ENCODE measurements around the gene CYP3A7. TPM values are rescaled to one million over a fixed set of nuclear protein-coding genes. Genes with fewer than 3 reads are reported as not detected.

CYP3A7 gene
- total and polyA plus RNA-seq, 2 of the 4 experiments (the other 2 are of a cell fraction), result not detected

GRCh38 chr7:99768471-99768870 lies 33.5 kb upstream of the CYP3A7 start:
- no TSS peak for BruUV-seq (replicated peaks)
- whole genome bisulfite sequencing, 2 experiments (ENCODE audit: extremely low coverage in 2 of 2, insufficient read length in 1 of 2), result no CpG with 5 or more reads among the region's 2 CpGs
- no peak overlapping the region for H3K4me3 ChIP-seq (ENCODE audit: insufficient read depth, low read depth, low read length)
- no peak overlapping the region for H2BK20ac ChIP-seq (ENCODE audit: low read depth, low read length)
- H3K23ac ChIP-seq (ENCODE audit: low read depth, low read length), result no peak overlapping the region
- no peak overlapping the region for H2BK5ac ChIP-seq (ENCODE audit: low read depth, low read length, poor library complexity, severe bottlenecking)
- no peak overlapping the region for H2BK120ac ChIP-seq (ENCODE audit: low read depth, low read length)
- H3K56ac ChIP-seq (ENCODE audit: extremely low read depth, insufficient read depth, low read length), result no peak overlapping the region
- H3K79me1 ChIP-seq (ENCODE audit: low read depth in 1 of 2, low read length in 2 of 2), result no peaks in the 10 kb centered on the region
- H2AFZ ChIP-seq (replicated peaks; ENCODE audit: low read length, poor library complexity), result no peak overlapping the region
- H3K4me1 ChIP-seq (ENCODE audit: control insufficient read depth, insufficient read depth, low read length), result no peaks in the 10 kb centered on the region
- H4K91ac ChIP-seq (ENCODE audit: insufficient read depth, low read depth, low read length), result no peak overlapping the region
- H3K9me3 ChIP-seq (ENCODE audit: control insufficient read depth, insufficient read depth, low read length), result no peaks in the 10 kb centered on the region
- ChIA-PET POLR2A (ENCODE audit: unreplicated experiment) (no interaction called here), CTCF (no interaction called here)
- no peak overlapping the region for H2BK15ac ChIP-seq (ENCODE audit: low read depth, low read length)
- H3K9ac ChIP-seq (ENCODE audit: low read depth, low read length), result no peak overlapping the region
- no peak overlapping the region for H3K4ac ChIP-seq (ENCODE audit: low read depth, low read length)
- H3K36me3 ChIP-seq (ENCODE audit: control insufficient read depth, insufficient read depth, low read length), result no peaks in the 10 kb centered on the region
- in situ Hi-C loops (cut with MboI; ENCODE audit: low sequenced_read_pairs), result no loop called here
- no peak overlapping the region for H3K14ac ChIP-seq (replicated peaks; ENCODE audit: low read depth, low read length)
- no peak overlapping the region for H4K8ac ChIP-seq (ENCODE audit: low read depth in 2 of 2, low read length in 2 of 2)
- no peak for ATAC-seq (ENCODE audit: low read depth)
- no peak overlapping the region for H4K5ac ChIP-seq (ENCODE audit: low read depth, low read length)
- H3K27me3 ChIP-seq (ENCODE audit: control insufficient read depth, insufficient read depth, low read length), result peaks cover 4% of the 10 kb centered on the region; the same call in 1 of the 2 replicates
- H3K4me2 ChIP-seq (ENCODE audit: low read depth, low read length), result no peak overlapping the region
- TF ChIP-seq USF2 (IDR thresholded peaks at IDR 0.05; ENCODE audit: low read depth, low read length) (no peak), MXI1 (IDR thresholded peaks at IDR 0.05; ENCODE audit: borderline replicate concordance, low read depth, low read length) (no peak), RCOR1 (IDR thresholded peaks at IDR 0.05; ENCODE audit: insufficient replicate concordance, low read length) (no peak), NFE2L2 (IDR thresholded peaks at IDR 0.05; ENCODE audit: low read depth, low read length) (no peak), BHLHE40 (IDR thresholded peaks at IDR 0.05; ENCODE audit: low read depth, low read length) (no peak), RAD21 (IDR thresholded peaks at IDR 0.05; ENCODE audit: low read length) (no peak), ELK1 (IDR thresholded peaks at IDR 0.05; ENCODE audit: borderline replicate concordance, low read depth, low read length) (no peak), CEBPB (IDR thresholded peaks at IDR 0.05; ENCODE audit: low read depth, low read length) (no peak), MAZ (IDR thresholded peaks at IDR 0.05; ENCODE audit: borderline replicate concordance, low read depth, low read length) (no peak), CHD1 (IDR thresholded peaks at IDR 0.05; ENCODE audit: low read depth, low read length) (no peak), RFX5 (IDR thresholded peaks at IDR 0.05; ENCODE audit: low read depth, low read length) (no peak), MAFK (IDR thresholded peaks at IDR 0.05; ENCODE audit: low read depth, low read length) (no peak), FOS (IDR thresholded peaks at IDR 0.05; ENCODE audit: low read depth, low read length) (no peak), SMC3 (IDR thresholded peaks at IDR 0.05; ENCODE audit: low read depth, low read length) (no peak), POLR2A (IDR thresholded peaks at IDR 0.05; ENCODE audit: low read depth, low read length) (no peak)
- TF ChIP-seq, protein P1, sequence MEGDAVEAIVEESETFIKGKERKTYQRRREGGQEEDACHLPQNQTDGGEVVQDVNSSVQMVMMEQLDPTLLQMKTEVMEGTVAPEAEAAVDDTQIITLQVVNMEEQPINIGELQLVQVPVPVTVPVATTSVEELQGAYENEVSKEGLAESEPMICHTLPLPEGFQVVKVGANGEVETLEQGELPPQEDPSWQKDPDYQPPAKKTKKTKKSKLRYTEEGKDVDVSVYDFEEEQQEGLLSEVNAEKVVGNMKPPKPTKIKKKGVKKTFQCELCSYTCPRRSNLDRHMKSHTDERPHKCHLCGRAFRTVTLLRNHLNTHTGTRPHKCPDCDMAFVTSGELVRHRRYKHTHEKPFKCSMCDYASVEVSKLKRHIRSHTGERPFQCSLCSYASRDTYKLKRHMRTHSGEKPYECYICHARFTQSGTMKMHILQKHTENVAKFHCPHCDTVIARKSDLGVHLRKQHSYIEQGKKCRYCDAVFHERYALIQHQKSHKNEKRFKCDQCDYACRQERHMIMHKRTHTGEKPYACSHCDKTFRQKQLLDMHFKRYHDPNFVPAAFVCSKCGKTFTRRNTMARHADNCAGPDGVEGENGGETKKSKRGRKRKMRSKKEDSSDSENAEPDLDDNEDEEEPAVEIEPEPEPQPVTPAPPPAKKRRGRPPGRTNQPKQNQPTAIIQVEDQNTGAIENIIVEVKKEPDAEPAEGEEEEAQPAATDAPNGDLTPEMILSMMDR (conservative IDR thresholded peaks at IDR 0.05; ENCODE audit: low read depth, low read length), result no peak
- H4K20me1 ChIP-seq (ENCODE audit: insufficient read depth, low read length), result no peaks in the 10 kb centered on the region
- dilution Hi-C loops (cut with HindIII; ENCODE audit: low sequenced_read_pairs, unreplicated experiment), result no loop called here
- no peak overlapping the region for H2AK5ac ChIP-seq (ENCODE audit: low read depth, low read length)
- H2AK9ac ChIP-seq (replicated peaks; ENCODE audit: low read depth, low read length, poor library complexity), result no peak overlapping the region
- H3K18ac ChIP-seq (ENCODE audit: low read depth, low read length), result no peak overlapping the region
- no peaks in the 10 kb centered on the region for H3K9me1 ChIP-seq (ENCODE audit: insufficient read depth, low read length)
- intact Hi-C loops (cut with micrococcal nuclease), result no loop called here
- no peak overlapping the region for H3K27ac ChIP-seq (ENCODE audit: insufficient read depth, low read length)
- no peak for DNase-seq

All from IMR-90 (cell line).